Measurements from ENCODE around the gene MRPS12.

DNA sequence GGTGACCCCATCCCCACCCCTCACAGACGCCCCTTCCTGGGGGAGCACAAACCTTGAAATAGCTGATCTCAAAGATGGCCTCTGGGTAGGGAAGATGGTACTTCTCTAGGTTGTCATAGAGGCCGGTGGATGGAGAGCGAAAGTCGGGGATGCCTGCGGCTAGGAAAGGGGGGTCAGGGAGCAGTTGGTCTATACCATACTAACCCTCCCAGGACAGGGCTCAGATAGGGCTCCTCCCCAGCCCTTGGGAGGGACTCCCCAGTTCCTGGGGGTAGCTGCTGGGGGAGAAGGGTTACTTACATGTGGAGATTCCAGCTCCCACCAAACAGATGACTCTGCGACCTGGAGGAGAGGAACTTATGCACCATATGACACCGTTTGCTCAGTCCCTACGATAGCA, 40.9 kb upstream of the MRPS12 start:
- TF ChIP-seq CTCF (IDR thresholded peaks at IDR 0.05) (no peak), POLR2A (IDR thresholded peaks at IDR 0.05) (no peak)
